Bone marrow (tissue), 2 donors: ENCODE results near the gene PVR.
"Not testable (repeated sequence)": the region's sequence is repeated elsewhere in the genome, so short reads cannot be mapped to it uniquely, and the experiment has no call there.

Source experiments
- DNase-seq, 2 donors: peaks; one replicate each; lab custom pipeline; 2025; lab: John Stamatoyannopoulos, UW

The PVR gene

GRCh38 chr19:44673510-44673909 lies 29.8 kb downstream of the PVR start:
- DNase-seq, result no peak

GRCh38 chr19:44675521-44675920 lies 31.8 kb downstream of the PVR start:
- no peak for DNase-seq

GRCh38 chr19:44677019-44677811 lies 33.5 kb downstream of the PVR start:
- DNase-seq, result no peak

GRCh38 chr19:44680536-44680935 lies 36.8 kb downstream of the PVR start:
- no peak for DNase-seq

GRCh38 chr19:44681992-44682790 lies 38.5 kb downstream of the PVR start:
- no peak for DNase-seq

- no peak for DNase-seq
Measured at GRCh38 chr19:44682807-44683206, 39.1 kb downstream of the PVR start.

GRCh38 chr19:44683434-44684210 lies 39.9 kb downstream of the PVR start:
- DNase-seq, result no peak

- not testable (repeated sequence) for DNase-seq
Measured at GRCh38 chr19:44684396-44684795, 40.7 kb downstream of the PVR start.

- DNase-seq, result peak in 1 of 2 donors; percentile 11
Measured at GRCh38 chr19:44684892-44685863, 41.5 kb downstream of the PVR start.

GRCh38 chr19:44685877-44686276 lies 42.2 kb downstream of the PVR start:
- peak in 1 of 2 donors; percentile 7 for DNase-seq

GRCh38 chr19:44686896-44687295 lies 43.2 kb downstream of the PVR start:
- DNase-seq, result no peak

- no peak for DNase-seq
Measured at GRCh38 chr19:44687888-44688287, 44.2 kb downstream of the PVR start.

GRCh38 chr19:44689290-44690130 lies 45.8 kb downstream of the PVR start:
- peak; percentile 44 to 50 for DNase-seq

- DNase-seq, result no peak
Measured at GRCh38 chr19:44690131-44690440, 46.4 kb downstream of the PVR start.

GRCh38 chr19:44692379-44692721 lies 48.6 kb downstream of the PVR start:
- DNase-seq, result no peak

- DNase-seq, result no peak
Measured at GRCh38 chr19:44694184-44694579, 50.5 kb downstream of the PVR start.

- DNase-seq, result no peak
Measured at GRCh38 chr19:44696939-44697669, 53.4 kb downstream of the PVR start.

- DNase-seq, result no peak
Measured at GRCh38 chr19:44697670-44698034, 53.9 kb downstream of the PVR start.

GRCh38 chr19:44698492-44699201 lies 54.9 kb downstream of the PVR start, which contains the start of gene CEACAM16:
CEACAM16 (plus strand) TSS chr19:44699151; CDS start chr19:44701457, 2,306 bp downstream.
- no peak for DNase-seq
